Stomach smooth muscle (tissue), 2 donors: Measurements from ENCODE around the gene AK2.

ENCODE experiments used
- H3K27ac ChIP-seq: one replicate; pipeline ENCODE4 v1.7.0; 2013; ENCODE audit warnings: mild to moderate bottlenecking, low read length, inconsistent platforms
- H3K27me3 ChIP-seq, 2 donors: one replicate each; pipeline ENCODE4 v1.7.0; 2013; ENCODE audit warnings: low read length in 2 of 2; ENCODE audit not compliant: insufficient read depth in 2 of 2, control insufficient read depth in 1 of 2
- H3K36me3 ChIP-seq, 2 donors: one replicate each; pipeline ENCODE4 v1.7.0; 2013; ENCODE audit warnings: low read length in 2 of 2; ENCODE audit not compliant: control insufficient read depth in 2 of 2, insufficient read depth in 2 of 2
- H3K4me1 ChIP-seq: one replicate; pipeline ENCODE4 v1.7.0; 2013; ENCODE audit warnings: low read length; ENCODE audit not compliant: control insufficient read depth, insufficient read depth
- H3K4me3 ChIP-seq, 2 donors: one replicate each; pipeline ENCODE4 v1.7.0; 2013; ENCODE audit warnings: low read length in 2 of 2
- H3K9ac ChIP-seq, 2 donors: one replicate each; pipeline ENCODE4 v1.7.0; 2013; ENCODE audit warnings: low read length in 2 of 2, mild to moderate bottlenecking in 1 of 2
- H3K9me3 ChIP-seq, 2 donors: one replicate each; pipeline ENCODE4 v1.7.0; 2013; ENCODE audit warnings: low read length in 2 of 2; ENCODE audit not compliant: control insufficient read depth in 2 of 2
- donor health status: healthy.
- donor health status: Pancreatic carcinoma.

The AK2 gene

DNA sequence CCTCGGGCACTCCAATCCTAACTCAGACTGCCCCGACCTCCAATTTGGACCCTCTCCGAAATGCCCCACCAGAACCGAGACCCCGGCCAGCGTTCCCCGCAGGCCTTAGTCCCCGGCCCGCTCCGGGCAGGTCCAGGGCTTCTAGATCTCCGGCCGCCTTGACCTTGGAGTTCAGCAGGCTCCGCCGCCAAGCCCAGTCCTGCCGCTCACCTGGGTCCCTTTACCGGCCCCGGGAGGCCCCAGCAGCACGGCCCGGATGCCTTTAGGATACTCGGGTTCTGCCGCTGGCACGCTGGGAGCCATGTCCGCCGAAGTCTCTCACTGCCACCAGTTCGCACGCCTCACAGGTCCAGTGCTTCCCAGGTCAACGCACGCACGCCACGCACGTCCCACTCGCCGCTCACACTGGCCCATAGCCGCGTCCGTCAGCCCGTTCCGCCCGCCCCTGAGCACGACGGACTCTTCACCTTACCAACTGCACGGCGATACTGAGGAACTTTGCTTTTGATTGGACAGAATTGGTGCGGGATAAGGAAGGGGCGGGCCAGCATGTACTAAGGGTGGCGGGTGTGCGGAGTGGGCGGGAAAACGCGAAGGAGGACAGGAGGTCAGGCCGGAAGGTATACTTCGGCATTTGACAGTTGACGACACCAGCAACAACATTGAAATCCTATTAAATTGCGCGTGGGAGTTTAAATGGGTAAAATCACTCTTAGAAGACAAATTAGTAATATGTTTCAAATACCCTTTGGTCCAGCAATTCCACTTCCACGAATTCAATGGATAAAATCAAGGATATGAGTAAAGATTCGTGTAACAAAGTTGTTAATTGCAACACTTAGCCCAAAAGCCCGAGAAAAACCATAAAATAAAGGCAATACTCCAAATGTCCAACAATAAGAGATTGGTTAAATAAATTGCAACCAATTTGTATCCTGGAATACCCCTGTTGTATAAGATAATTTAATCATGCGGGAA, at the start of gene AK2:
Gene AK2 (minus strand): TSS at position 358 of the 978 bp plus-strand sequence. CDS start 55 bp downstream, at position 303.
- Histone ChIP-seq H3K9ac (peak within 1 kb of the TSS; percentile 93), H3K36me3 (peaks cover 0 to 6% of the 10 kb centered on the region in 2 donors), H3K27ac (peak within 1 kb of the TSS; percentile 66), H3K27me3 (no peaks in the 10 kb centered on the region), H3K4me3 (peak within 1 kb of the TSS; percentile 93 to 98), H3K4me1 (peaks cover 11% of the 10 kb centered on the region), H3K9me3 (no peaks in the 10 kb centered on the region)

DNA sequence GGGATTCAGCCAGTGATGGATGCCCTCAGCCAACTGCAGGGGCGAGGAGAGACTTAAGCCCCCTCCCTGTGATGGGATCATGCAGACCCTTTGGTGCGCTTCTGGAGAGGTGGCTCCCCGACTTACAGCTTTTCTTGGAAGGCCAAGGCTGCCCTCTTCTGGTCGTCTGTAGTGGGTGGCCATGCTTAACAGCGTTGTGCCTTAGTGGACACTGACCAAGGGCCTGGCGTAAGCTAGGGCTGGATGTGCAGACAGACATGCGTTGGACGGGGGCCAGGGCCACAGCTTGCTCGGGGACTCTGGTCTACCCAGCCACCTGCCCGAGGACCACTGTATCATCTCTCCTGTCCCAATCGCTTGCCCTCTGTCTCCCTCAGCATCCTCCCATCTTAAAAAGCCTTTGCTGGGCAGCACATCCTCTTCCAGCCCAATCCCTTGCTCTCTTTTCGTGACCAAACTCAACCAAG, 49.7 kb upstream of the AK2 start:
- H3K9ac ChIP-seq, result no peak overlapping the region

DNA sequence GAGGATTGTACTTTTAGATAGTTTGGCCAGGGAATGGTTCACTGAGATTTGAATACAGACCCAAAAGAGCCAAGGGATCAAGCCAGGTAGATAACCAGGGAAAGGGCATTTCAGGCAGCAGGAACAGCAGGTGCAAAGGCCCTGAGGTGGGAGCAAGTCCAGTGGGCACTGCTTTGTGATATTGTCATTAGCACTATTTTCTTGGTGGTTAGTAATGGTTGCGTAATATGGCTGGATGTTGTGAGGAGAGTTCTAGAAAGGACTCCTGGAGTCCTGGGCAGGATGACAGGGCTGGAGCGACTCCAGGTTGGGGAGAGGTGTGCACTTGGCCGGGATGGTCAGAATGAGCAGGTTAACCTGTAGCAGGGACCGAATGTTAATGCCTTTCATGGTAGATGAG, 48.6 kb upstream of the AK2 start:
- H3K9ac ChIP-seq, result no peak overlapping the region
- H3K27me3 ChIP-seq, result no peaks in the 10 kb centered on the region
- no peak overlapping the region for H3K4me3 ChIP-seq
- peaks cover 20% of the 10 kb centered on the region for H3K4me1 ChIP-seq
- H3K9me3 ChIP-seq, result no peaks in the 10 kb centered on the region
- no peaks in the 10 kb centered on the region for H3K36me3 ChIP-seq
- no peak overlapping the region for H3K27ac ChIP-seq

More for the DNA sequence above, 49.7 kb upstream of the AK2 start:
- Histone ChIP-seq H3K27ac (no peak overlapping the region), H3K9me3 (no peaks in the 10 kb centered on the region), H3K27me3 (no peaks in the 10 kb centered on the region), H3K4me1 (peaks cover 14% of the 10 kb centered on the region), H3K4me3 (no peak overlapping the region), H3K36me3 (no peaks in the 10 kb centered on the region)

DNA sequence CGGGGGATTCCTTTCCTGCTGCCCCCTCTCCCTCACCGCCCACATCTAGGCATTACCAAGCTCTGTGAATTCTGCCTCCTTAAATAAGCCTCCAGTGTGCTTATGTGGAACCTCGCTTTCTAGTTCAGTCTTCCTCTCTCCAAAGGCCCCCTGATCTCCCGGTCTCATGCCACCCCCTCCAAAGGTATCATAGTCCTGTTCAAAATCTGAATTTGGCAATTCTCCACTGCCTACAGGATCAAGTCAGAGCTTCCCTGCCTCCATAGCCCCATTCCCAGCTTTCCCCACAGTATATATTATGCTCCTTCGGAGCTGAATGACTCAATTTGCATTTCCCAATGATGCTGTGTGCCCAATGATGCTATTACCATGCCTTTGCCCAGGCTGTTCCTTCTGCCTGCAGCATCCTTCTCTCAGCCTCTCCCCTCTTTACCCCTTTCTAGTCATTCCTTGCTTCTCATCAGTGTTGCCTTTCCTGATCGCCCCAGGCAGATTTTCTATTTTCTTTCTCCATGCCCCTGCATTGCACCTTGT, 46.0 kb upstream of the AK2 start:
- no peaks in the 10 kb centered on the region for H3K36me3 ChIP-seq
- H3K9me3 ChIP-seq, result no peaks in the 10 kb centered on the region
- H3K27me3 ChIP-seq, result no peaks in the 10 kb centered on the region
- no peak overlapping the region for H3K4me3 ChIP-seq
- H3K9ac ChIP-seq, result no peak overlapping the region
- H3K4me1 ChIP-seq, result peaks cover 23% of the 10 kb centered on the region
- no peak overlapping the region for H3K27ac ChIP-seq

DNA sequence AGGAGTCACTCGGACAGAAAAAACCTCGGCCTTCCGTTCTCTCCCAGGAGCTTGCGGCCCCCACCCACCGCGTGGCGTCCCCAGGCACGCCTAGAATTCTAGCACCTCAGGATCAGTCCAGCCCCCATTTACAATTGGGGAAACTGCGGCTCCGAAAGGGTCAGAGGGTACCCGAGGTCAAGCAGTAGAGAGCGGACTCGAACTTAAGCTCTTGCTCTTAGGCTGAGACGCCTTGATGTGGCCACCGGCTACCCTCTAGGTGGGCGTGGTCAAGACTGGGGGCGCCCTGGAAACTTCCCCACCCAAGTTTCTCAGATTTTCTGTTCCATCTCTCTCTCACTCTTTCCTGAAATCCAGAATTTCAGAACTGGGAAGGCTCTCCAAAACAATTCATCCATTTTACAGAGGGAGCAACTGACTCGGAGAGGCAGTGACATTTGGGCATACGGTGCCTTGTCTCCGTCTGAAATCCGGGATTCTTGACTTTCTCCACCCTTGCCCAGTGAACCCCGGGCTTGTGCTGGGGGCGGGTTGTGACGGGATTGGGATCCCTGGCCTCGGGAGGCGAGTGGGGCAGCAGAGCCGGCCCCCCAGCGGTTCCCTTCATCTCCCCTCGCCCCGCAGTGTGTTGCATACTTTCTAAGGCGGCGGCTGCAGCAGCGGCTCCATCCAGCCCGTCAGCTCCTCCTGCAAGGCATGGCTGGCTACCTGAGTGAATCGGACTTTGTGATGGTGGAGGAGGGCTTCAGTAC, 45.0 kb upstream of the AK2 start:
- no peak overlapping the region for H3K27ac ChIP-seq
- peak overlapping the region; percentile 75 to 88 for H3K4me3 ChIP-seq
- peaks cover 23% of the 10 kb centered on the region for H3K4me1 ChIP-seq
- no peaks in the 10 kb centered on the region for H3K9me3 ChIP-seq
- peak overlapping the region; percentile 75 to 76 for H3K9ac ChIP-seq
- no peaks in the 10 kb centered on the region for H3K36me3 ChIP-seq
- no peaks in the 10 kb centered on the region for H3K27me3 ChIP-seq

DNA sequence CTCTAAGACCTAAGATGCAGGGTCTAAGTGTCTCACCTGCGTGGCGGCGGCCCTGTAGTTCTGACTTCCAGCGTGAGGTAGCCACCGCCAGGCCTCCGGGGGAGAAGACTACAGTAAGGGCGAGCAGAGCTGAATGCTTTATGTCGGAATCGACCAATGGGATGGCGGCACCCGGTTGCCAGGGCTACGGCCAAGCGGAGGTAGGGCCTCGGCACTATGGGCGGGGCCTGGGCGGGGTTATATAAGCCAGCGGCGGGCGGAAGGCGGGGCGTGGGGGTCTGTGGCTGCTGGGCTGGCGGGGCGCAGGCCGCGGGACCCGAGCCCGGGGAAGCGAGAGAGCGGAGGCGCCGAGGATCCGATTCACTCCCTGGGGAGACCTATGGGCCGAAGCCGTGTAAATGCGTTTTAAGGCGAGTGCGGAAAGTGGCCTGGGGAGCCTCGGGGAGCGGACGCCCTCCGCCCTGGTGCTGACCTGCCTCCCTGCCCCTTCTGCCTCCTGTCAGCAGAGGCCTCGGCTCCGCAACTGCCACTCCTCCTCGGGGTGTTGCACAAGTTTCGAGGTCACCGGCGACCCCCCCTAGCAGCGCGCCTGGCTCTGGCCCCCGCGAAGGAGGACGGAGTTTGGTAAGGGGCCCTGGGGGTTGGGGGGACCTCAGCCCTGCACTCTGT, 44.3 kb upstream of the AK2 start, which contains the start of gene AZIN2:
Gene AZIN2 (plus strand): TSS at position 269 of the 669 bp plus-strand sequence. CDS start 1,097 bp downstream, outside the sequence.
- H3K27ac ChIP-seq, result no peak within 1 kb of the TSS

DNA sequence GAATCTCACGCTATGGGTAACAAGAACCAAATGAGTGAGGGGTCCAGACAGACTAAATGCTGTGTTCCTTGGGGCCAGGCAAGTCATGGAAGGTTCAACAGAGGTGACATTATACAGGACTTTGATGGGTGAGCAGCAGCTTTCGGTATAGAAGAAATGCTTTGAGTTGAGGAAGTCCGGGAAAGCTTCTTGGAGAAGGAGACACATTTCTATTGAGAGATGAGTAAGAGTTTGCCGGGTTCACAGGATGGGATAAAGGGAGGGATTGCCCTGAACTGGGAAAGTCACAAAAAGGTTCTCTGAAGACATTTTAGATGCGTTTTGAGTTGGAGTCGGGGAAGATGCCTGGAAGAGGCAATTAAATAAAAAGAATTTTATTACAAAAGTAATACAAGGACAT, 43.7 kb upstream of the AK2 start:
- peak overlapping the region; percentile 75 to 88 for H3K4me3 ChIP-seq
- no peaks in the 10 kb centered on the region for H3K9me3 ChIP-seq
- peaks cover 19% of the 10 kb centered on the region for H3K4me1 ChIP-seq
- H3K27ac ChIP-seq, result no peak overlapping the region
- H3K9ac ChIP-seq, result peak overlapping the region; percentile 59 to 76
- H3K36me3 ChIP-seq, result no peaks in the 10 kb centered on the region
- H3K27me3 ChIP-seq, result no peaks in the 10 kb centered on the region

More for the DNA sequence above, 44.3 kb upstream of the AK2 start, which contains the start of gene AZIN2:
- Histone ChIP-seq H3K4me1 (peaks cover 23% of the 10 kb centered on the region), H3K9me3 (no peaks in the 10 kb centered on the region), H3K4me3 (peak within 1 kb of the TSS; percentile 75 to 88), H3K36me3 (no peaks in the 10 kb centered on the region), H3K27me3 (no peaks in the 10 kb centered on the region), H3K9ac (peak within 1 kb of the TSS; percentile 75 to 76)

DNA sequence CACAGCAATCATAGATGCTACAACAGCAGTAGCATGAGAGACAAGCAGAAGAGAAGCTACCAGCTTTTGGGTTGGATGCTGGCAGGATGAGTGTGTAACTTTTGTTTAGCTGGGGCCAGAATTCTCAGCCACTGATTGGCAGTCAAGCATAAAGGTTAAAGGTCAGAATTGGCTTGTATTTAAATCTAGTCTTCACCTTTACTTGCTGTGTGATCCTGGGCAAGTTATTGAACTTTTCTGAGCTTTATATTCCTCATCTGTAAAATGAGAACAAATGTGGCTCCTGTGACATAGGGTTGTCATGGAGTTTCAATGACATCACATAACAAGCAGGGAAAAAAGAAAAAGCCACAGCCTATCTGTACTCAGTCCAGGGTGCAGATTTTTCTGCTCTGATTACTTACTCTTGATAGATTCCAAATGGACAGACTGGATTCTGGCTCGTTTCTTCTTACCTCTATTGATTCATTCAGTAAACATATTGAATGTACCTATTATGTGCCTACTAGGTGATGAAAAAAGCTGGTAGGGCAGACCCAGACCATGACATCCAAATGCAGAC, 41.4 kb upstream of the AK2 start:
- Histone ChIP-seq H3K4me3 (no peak overlapping the region), H3K9me3 (no peaks in the 10 kb centered on the region), H3K4me1 (peaks cover 19% of the 10 kb centered on the region), H3K36me3 (no peaks in the 10 kb centered on the region), H3K9ac (no peak overlapping the region), H3K27ac (no peak overlapping the region), H3K27me3 (no peaks in the 10 kb centered on the region)

DNA sequence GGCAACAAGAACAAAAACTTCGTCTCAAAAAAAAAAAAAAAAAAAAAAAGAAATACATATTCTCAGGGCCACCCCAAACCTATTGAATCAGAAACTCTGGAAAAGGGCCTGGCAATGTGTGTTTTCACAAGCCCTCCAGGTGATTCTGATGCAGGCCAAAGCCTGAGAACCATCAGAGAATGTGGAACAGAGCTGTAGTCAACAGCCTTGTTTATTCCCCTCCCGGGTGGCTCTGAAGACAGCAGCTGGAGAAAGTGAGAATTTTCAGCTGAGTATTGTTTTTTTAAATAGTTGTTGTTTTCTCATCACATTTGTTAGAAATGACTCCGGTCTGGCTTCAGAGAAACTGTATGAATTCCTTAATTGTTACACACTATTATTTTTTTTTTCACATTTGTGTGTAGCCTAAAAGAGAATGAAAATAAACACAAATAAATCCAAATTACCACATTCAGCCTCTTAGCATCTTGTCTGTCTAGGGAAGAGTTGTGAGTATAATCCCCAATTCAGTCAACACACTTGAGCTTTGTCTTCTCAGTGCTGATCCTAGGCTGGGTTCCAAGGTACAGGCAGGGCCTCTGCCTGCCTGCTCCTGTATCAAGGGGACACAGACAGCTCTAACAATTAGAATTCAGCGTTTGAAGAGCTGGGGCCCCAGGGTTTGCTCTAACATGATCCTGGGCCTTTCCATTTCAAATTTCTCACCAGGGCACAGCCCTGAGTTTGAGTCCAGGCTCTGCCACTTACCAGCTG, 37.7 kb upstream of the AK2 start:
- Histone ChIP-seq H3K27me3 (no peaks in the 10 kb centered on the region), H3K4me1 (no peaks in the 10 kb centered on the region), H3K4me3 (no peak overlapping the region), H3K9me3 (no peaks in the 10 kb centered on the region), H3K27ac (no peak overlapping the region), H3K9ac (no peak overlapping the region), H3K36me3 (no peaks in the 10 kb centered on the region)
